CD1c-positive myeloid dendritic cell (primary cell): ENCODE measurements around the gene PLCD3.

ENCODE experiments used
- DNase-seq: peaks from one replicate; pipeline ENCODE4 v3.0.0-alpha.2; 2016; ENCODE audit errors: extremely low spot score

The PLCD3 gene

DNA sequence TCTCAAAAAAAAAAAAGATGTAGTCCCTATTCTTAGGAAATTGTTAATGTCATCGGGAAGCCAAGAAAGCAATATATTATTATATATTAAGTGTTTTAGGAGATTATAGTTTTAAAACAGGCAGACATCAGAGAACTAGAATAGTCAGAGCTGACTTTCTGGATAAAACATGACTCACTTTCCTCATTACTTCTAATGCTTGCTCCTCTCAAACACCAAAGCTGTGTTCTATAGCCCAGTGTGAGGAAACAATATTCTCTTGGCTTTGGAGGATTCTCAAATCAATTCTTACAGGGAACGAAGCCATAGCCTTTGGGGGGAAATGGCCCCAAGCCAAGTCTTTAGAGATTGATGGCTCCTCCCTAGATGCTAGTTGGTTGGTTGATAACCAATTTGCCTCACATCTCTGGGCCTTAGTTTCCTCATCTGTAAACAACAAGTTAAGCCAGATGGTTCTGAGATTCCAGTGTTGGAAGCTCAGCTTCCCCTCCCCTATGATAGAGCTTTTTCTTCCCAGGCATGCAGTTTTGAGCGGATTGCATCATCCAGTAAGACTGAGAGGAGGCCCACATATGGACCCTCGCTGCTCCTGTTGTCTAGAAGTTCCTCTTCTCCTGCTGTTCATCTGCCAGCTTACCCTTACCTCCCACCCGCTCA, 58.8 kb downstream of the PLCD3 start:
- DNase-seq: no peak

DNA sequence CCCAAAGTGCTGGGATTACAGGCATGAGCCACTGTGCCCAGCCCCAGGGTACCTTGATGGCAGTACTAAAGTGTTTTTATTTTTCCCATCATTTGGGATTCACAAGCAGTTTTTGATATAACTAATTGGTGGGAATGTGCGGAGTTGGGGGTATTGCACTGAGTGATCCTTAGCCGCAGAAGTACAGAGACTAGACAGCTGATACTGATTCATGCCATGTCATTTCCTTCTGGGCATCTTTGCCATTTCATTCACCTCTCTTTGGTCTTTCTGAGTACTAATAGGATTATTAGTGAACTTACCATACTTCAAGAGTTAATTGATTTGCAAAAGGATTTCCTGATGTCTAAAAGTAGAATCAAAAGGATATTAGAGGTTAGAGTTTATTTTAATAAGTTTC, 61.5 kb downstream of the PLCD3 start:
- no peak for DNase-seq

DNA sequence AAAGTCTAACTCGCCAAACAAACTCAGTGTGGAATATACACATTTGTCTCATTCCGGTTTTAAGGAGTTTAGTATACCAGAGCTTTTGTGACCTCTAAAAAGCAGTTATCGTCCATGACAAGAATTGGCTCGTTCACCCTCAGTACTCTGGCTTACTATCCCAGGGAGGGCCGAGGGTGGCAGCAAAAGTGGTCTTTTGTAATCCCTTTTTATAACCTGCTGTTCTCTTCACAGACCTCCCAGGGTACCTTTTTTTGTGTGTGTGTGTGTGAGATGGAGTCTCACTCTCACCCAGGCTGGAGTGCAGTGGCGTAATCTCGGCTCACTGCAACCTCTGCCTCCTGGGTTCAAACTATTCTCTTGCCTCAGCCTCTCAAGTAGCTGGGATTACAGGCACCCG, 62.3 kb downstream of the PLCD3 start:
- no peak for DNase-seq

DNA sequence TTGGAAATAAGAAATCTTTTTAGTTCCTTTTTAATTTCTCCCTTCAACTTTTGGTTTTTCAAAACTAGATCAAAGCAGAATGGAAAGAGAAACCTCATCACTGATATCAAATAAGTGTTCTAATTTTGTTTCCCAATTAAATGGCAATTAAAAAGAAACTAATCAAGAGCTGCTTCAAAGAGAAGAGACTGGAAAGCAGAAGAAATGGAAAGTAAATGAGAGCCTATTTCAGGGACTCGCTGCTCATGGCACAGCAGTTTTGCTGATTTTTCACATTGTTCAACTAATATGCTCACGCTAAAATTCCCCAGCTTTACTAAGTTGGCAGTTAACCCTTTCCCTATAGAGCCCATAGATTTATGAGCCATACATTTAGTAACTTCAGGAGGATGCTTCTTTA, 64.7 kb downstream of the PLCD3 start:
- no peak for DNase-seq

DNA sequence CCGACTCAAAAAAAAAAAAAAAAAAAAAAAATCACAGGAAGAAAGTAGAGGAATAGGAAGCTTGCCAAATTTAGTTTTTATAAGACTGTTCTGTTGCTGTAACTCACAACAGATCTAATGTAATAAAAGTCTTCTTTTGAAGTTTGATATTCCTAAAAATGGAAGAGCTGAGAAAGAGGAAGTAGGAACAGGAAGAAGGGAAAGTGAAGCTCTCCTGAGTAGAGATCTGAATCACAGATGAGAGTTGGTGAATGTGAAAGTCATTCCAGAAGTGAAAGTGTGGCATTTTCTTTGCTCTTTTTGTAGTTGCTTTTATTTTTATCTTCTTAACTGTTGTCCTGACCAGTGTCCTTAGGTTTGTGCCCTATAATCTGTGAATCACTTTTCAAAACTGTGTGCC, 69.1 kb downstream of the PLCD3 start:
- peak; percentile 40 for DNase-seq

DNA sequence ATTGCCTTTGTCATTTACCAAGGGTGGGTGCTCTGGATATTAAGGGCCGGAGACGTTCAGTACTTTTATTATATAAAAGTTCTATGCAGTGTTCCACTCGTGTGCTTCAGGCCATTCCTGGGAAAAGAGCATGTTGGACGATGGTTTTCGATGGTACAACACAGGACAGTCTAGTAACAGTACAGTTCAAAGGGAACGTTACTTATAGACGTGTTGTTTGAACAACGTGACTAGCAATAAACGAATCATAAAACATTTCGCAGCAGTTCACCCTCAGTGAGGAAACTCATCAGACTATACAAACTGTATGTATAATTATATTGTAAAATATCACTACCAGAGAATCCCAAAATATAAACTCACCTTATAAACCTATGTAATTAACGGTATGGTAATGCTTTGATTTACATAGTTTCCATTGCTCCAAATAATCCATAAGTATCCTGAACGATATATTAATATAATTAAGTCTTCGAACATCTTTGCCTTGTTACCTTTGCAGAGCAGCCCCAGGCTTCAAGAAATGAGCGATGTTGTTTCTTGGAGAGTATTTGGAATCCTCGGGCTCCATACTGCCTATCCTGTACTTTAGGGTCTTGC, 70.6 kb downstream of the PLCD3 start:
- DNase-seq: no peak

DNA sequence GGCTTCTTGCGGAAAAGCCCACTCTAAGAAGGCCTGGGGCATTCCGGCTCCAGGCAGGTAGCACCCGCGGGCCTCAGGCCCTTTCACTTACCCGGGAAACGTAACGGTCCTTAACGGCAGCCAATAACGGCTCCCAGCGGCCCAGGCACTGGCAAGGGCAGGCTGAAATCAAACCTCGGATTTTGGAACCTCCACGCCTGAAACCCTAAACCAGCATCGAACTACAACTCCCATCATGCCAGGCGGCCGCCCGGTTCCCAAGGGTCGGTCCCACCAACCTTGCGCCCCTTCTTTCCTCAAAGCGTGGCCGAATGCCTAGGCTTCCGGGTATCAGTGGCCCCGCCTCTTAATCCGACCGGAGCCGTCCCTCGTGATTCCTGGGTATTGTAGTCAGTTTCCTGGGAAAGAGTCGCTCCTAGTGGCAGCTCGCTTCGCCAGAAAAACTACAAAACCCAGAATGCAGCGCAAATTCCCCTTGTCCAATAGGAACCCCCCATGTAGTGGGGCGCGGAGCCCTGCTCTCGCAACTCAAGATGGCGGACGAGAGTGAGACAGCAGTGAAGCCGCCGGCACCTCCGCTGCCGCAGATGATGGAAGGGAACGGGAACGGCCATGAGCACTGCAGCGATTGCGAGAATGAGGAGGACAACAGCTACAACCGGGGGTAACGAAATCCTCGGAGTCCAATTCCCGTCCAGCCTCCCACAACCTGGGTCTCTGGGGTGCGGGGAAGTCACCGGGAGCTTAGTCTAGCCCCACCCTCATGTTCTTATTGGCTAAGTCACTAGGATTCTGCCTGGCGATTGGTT, 71.3 kb downstream of the PLCD3 start, which contains the start of gene NMT1:
TSS of gene NMT1 (plus strand) at position 521 of the 809 bp plus-strand sequence. CDS start at position 534, 13 bp downstream.
- peak; percentile 100 for DNase-seq

DNA sequence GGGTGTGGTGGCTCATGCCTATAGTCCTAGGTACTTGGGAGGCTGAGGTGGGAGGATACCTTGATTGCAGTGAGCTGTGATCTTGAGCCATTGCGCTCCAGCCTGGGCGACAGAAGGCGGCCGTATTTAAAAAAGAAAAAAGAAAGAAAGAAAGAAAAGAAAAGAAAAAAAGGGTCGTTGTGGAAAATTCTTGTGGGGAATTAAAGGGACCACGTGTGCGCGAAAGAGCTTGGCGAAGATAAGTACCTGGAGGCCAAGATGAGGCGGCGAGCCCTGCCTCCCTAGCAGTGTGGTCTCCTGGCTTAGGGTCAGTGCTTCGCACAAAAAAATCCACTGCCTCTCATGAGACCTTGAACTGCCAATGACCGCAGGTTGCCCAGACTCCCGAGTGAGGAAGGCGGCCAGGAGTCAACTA, 71.9 kb downstream of the PLCD3 start:
- DNase-seq: no peak
